HL-60 (cell line): ENCODE data around the gene BMAL1.

Experiments used
- POLR2AphosphoS5 ChIP-seq: IDR thresholded peaks from 2 replicates; pipeline ENCODE4 v1.6.1; 2012; ENCODE audit warnings: low read depth
- SPI1 ChIP-seq: IDR thresholded peaks from 2 replicates; pipeline ENCODE4 v1.6.1; 2012; ENCODE audit warnings: low read depth, mild to moderate bottlenecking, borderline replicate concordance
- TF ChIP-seq, protein P1 (sequence below): IDR thresholded peaks from one replicate; pipeline ENCODE4 v1.5.1; 2011; ENCODE audit warnings: low read length, control low read depth, inconsistent platforms; ENCODE audit not compliant: insufficient read depth

DNA sequence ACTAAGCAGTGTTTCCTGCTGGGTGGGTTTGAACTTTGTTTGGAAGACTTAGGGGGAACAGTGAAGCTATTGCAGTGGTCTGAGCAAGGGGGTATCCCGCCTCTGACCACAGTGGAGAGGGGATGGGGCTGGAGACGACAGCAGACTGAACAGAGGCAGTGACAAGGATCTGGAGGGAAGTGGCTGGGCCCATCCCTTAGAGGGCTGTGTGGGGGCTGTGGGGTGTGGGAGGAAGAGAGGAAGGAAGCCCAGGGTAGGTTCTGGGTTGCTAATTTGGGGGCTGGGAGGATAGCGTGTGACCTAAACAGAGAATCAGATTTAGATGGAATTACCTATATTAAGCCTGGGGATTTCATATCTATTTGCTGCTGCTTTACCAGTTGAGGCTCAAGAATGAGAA, 70.7 kb downstream of the BMAL1 start:
- TF ChIP-seq, protein P1, sequence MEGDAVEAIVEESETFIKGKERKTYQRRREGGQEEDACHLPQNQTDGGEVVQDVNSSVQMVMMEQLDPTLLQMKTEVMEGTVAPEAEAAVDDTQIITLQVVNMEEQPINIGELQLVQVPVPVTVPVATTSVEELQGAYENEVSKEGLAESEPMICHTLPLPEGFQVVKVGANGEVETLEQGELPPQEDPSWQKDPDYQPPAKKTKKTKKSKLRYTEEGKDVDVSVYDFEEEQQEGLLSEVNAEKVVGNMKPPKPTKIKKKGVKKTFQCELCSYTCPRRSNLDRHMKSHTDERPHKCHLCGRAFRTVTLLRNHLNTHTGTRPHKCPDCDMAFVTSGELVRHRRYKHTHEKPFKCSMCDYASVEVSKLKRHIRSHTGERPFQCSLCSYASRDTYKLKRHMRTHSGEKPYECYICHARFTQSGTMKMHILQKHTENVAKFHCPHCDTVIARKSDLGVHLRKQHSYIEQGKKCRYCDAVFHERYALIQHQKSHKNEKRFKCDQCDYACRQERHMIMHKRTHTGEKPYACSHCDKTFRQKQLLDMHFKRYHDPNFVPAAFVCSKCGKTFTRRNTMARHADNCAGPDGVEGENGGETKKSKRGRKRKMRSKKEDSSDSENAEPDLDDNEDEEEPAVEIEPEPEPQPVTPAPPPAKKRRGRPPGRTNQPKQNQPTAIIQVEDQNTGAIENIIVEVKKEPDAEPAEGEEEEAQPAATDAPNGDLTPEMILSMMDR: no peak
- no peak for TF ChIP-seq POLR2AphosphoS5
- TF ChIP-seq SPI1: peak; percentile 32; the same call in 1 of the 2 replicates
